AG04449 (cell line): ENCODE data around the gene PSRC1.

Source experiments
- CTCF ChIA-PET: fragments of 350-600 bp; formaldehyde crosslinking; extraction: SDS; loops from one replicate; lab custom pipeline; 2021; ENCODE audit warnings: antibody characterized with exemption; lab: Yijun Ruan, JAX
- POLR2A ChIA-PET: fragments of 400-600, 350-600 bp; formaldehyde crosslinking; extraction: SDS; loops from one replicate; lab custom pipeline; 2020; ENCODE audit warnings: antibody characterized with exemption, inconsistent platforms; lab: Yijun Ruan, JAX
- DNase-seq: peaks from one replicate; pipeline ENCODE4 v3.0.0-alpha.2; 2010; ENCODE audit warnings: low read depth, low spot score
- H3K4me3 ChIP-seq: 2 replicates; pipeline ENCODE4 v1.5.1; 2011; ENCODE audit warnings: low read depth, mild to moderate bottlenecking, control low read depth, low read length
- CTCF ChIP-seq: IDR thresholded peaks from one replicate; pipeline ENCODE4 v1.5.1; 2011; ENCODE audit warnings: mild to moderate bottlenecking, moderate library complexity, low read length, control low read depth, inconsistent platforms; ENCODE audit not compliant: insufficient read depth; ENCODE audit errors: missing control alignments

Gene PSRC1

GRCh38 chr1:109242387-109242786 lies 40.6 kb downstream of the PSRC1 start:
- DNase-seq = no peak
- H3K4me3 ChIP-seq = no peak overlapping the region
- POLR2A ChIA-PET = no interaction called here
- TF ChIP-seq CTCF = no peak
- CTCF ChIA-PET = interaction anchor here (1.5 to 6.6 kb wide), 2 partner anchors 157 to 290 kb away, joined by 5 to 48 read pairs; partner anchors contain the start of gene SORT1

GRCh38 chr1:109241841-109242345 lies 41.1 kb downstream of the PSRC1 start:
- no peak for TF ChIP-seq CTCF
- no peak overlapping the region for H3K4me3 ChIP-seq
- DNase-seq = no peak
- ChIA-PET CTCF (interaction anchor here (0.6 to 6.6 kb wide), 7 partner anchors 22 to 293 kb away, joined by 3 to 48 read pairs (median 3); partner anchors contain the start of gene SORT1), POLR2A (interaction anchor here (1.6 kb wide), 1 partner anchor 27 kb away, joined by 6 read pairs; the partner anchor contains the start of gene SARS1)

GRCh38 chr1:109241344-109241743 lies 41.6 kb downstream of the PSRC1 start:
- TF ChIP-seq CTCF = no peak
- no peak for DNase-seq
- ChIA-PET POLR2A (interaction anchor here (0.8 to 1.6 kb wide), 2 partner anchors 27 to 198 kb away, joined by 3 to 6 read pairs; partner anchors contain the start of gene SARS1), CTCF (interaction anchor here (0.6 to 6.6 kb wide), 9 partner anchors 23 to 293 kb away, joined by 3 to 48 read pairs (median 4); partner anchors contain the start of gene SORT1)
- no peak overlapping the region for H3K4me3 ChIP-seq

GRCh38 chr1:109240158-109241152 lies 42.5 kb downstream of the PSRC1 start:
- no peak for TF ChIP-seq CTCF
- peak; percentile 28 for DNase-seq
- CTCF ChIA-PET = interaction anchor here (0.8 to 6.6 kb wide), 17 partner anchors 7 to 294 kb away, joined by 3 to 48 read pairs (median 5); partner anchors contain the start of genes CELSR2 and SORT1
- H3K4me3 ChIP-seq = no peak overlapping the region
- POLR2A ChIA-PET = interaction anchor here (0.8 to 1.6 kb wide), 6 partner anchors 9 to 199 kb away, joined by 3 to 6 read pairs (median 4); partner anchors contain the start of genes CELSR2 and SARS1

- POLR2A ChIA-PET = interaction anchor here (0.5 to 1.6 kb wide), 2 partner anchors 8 to 347 kb away, joined by 3 to 4 read pairs; no protein-coding TSS in a partner anchor
- no peak for DNase-seq
- H3K4me3 ChIP-seq = no peak overlapping the region
- peak; percentile 62 for TF ChIP-seq CTCF
- CTCF ChIA-PET = interaction anchor here (0.8 to 6.6 kb wide), 19 partner anchors 8 to 293 kb away, joined by 3 to 48 read pairs (median 5); partner anchors contain the start of genes CELSR2 and SORT1
These were observed 43.4 kb downstream of the PSRC1 start for GRCh38 chr1:109239409-109240068.
